Myometrial cell (primary cell): ENCODE data around the gene C1orf210. TPM values are rescaled to one million over a fixed set of nuclear protein-coding genes. Genes with fewer than 3 reads are reported as not detected.

Experiments used
- total RNA-seq: library from RNA; depleted of rRNA; stranded (reverse); fragments of >200 nt; gene quantifications from 2 replicates; pipeline ENCODE4 v1.2.3, GENCODE V29; 2015

C1orf210 gene
- total RNA-seq, result 0.35 TPM in 1 of 2 replicates, not detected in the other

DNA sequence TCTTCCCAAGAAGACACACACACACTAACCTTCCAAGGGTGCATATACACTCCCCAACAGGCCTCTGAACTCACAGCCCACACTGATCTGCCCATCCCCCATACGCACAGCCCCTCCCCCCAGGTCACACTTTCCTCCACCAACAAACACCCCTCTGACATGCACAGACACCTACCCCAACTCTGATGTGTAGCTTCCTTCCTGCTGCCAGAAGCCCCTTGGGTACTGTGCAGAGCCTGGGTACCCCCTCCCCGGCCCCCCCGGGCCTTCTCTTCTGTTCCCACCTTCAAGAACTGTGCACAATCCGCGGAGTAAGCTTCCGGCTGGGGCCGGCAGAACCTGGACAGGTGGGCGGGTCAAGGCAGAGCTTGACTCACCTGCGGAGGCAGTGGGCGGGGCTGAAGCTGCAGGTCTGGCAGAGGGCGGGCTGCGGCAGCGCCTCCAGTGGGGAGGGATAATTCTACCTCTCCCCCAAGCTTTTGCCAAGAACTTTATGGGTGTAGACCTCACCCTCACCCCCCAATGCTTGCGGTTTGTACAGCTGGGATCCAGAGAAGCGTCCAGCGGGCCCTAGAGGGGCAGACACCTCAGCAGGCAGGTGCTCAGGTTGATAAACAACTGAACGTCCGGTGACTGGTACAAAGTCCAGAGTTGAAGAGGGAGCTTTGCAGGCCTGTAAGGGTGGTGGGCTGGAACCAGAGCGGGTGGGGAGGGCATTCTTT is at the start of gene C1orf210:
Gene C1orf210, minus strand, starts transcription at position 313 of the 722 bp plus-strand sequence. CDS start 2,311 bp downstream, outside the sequence.

DNA sequence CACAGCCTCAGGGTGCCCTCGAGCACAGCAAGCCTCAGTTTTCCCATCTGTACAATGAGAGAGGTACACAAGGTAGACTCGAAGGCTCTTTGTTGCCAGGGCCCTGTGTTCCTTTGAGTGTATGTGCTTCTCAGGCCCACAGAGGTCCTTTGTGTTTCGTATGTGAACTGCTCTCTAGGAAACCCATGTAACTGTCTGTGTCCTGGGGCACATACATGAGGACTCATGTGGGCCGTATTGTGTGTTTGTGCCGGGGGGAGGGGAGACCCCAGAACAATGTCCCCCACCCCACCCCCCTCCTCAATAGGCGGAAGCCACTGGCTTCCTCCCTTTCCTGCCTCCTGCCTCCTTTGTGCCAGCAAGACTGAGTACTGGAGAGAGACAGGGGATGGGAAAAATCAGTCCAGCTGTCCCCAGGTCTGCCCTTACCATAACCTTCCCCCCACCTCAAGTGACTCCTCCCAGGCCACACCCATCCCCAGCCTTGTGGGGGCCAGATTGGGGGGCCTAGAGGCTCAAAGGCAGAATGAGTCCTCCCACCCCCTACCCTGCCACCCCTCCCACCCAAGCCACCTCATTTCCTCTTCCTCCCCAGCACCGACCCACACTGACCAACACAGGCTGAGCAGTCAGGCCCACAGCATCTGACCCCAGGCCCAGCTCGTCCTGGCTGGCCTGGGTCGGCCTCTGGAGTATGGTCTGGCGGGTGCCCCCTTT is 15.2 kb upstream of the C1orf210 start, which contains the start of gene TIE1:
Gene TIE1, plus strand, starts transcription at position 605 of the 717 bp plus-strand sequence. Its CDS starts 90 bp downstream, at position 695.

DNA sequence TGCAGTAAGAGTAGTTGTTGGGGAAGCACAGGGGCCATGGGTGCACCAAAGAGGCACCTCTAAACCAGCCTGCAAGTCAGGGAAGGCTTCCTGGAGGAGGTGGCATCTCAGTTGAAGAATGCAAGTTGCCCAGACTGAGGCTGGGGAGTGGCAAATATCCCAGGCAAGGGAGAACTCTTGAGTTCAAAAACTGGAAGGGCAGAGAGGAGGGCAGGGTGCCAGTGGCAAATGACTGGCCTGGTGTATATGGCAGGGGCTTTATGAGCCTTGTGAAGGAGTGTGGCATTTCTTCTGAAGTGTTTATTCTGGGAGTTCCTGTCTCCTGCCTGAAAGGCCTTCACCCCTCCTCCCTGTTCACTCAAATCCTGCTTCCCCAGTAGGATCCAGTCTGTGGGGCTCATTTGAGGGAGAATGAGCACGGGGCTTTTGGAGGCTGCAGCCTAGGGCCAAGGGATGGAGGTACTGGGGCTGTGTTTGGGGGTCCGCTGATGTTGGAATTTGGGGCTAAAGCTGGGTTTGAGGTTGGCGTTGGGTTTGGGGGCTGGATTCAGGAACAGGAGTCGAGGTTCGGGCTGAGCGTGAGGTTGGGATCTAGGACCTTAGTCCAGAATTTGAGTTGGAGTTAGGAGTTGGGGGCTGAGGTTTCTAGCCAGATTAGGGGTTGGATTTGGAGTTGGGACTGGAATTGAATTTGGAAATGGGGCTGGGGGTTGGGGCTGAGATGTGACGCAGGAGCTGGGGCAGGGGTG is 15.6 kb downstream of the C1orf210 start, which contains the start of gene TMEM125:
Gene TMEM125, plus strand, starts transcription at position 357 of the 749 bp plus-strand sequence. CDS start 2,740 bp downstream, outside the sequence.

Other genes with a start within 250 kb of the C1orf210 start
- gene EBNA1BP2, start 113.3 kb downstream of the C1orf210 start, total RNA-seq, result 143 and 155 TPM in 2 replicates
- under 0.01 and 0.35 TPM in 2 replicates for gene CFAP57, start 113.3 kb downstream of the C1orf210 start, total RNA-seq
- not detected in 2 replicates for gene TMEM125, start 15.6 kb downstream of the C1orf210 start, total RNA-seq
- gene TIE1, start 15.4 kb upstream of the C1orf210 start, total RNA-seq, result 4.6 and 9.9 TPM in 2 replicates
- 0.53 TPM in 1 of 2 replicates, not detected in the other for gene MPL, start 52.2 kb upstream of the C1orf210 start, total RNA-seq
- gene CDC20, start 73.4 kb upstream of the C1orf210 start, total RNA-seq, result 157 TPM in 2 replicates
- 86.8 and 121 TPM in 2 replicates for gene ELOVL1, start 82.4 kb upstream of the C1orf210 start, total RNA-seq
- gene MED8, start 104.2 kb upstream of the C1orf210 start, total RNA-seq, result 95.5 and 95.7 TPM in 2 replicates
- 10.8 and 17.9 TPM in 2 replicates for gene SZT2, start 104.3 kb upstream of the C1orf210 start, total RNA-seq
- 40.4 and 64.3 TPM in 2 replicates for gene HYI, start 168.3 kb upstream of the C1orf210 start, total RNA-seq
- 20.2 and 32.4 TPM in 2 replicates for gene PTPRF, start 245.3 kb upstream of the C1orf210 start, total RNA-seq